PC-9 (cell line): ENCODE measurements around the gene BCL2L13.

Experiments used
- EZH2 ChIP-seq: fragments of 200-600 bp; sonication (generic); IDR thresholded peaks from 2 replicates; pipeline ENCODE4 v1.8.0; 2017; ENCODE audit warnings: antibody characterized with exemption, low read depth
- TF ChIP-seq, protein P1 (sequence below): fragments of 200-600 bp; sonication (generic); conservative IDR thresholded peaks from 2 replicates; pipeline ENCODE4 v1.6.1; 2017; ENCODE audit warnings: mixed run types, antibody characterized with exemption, mild to moderate bottlenecking, moderate library complexity

DNA sequence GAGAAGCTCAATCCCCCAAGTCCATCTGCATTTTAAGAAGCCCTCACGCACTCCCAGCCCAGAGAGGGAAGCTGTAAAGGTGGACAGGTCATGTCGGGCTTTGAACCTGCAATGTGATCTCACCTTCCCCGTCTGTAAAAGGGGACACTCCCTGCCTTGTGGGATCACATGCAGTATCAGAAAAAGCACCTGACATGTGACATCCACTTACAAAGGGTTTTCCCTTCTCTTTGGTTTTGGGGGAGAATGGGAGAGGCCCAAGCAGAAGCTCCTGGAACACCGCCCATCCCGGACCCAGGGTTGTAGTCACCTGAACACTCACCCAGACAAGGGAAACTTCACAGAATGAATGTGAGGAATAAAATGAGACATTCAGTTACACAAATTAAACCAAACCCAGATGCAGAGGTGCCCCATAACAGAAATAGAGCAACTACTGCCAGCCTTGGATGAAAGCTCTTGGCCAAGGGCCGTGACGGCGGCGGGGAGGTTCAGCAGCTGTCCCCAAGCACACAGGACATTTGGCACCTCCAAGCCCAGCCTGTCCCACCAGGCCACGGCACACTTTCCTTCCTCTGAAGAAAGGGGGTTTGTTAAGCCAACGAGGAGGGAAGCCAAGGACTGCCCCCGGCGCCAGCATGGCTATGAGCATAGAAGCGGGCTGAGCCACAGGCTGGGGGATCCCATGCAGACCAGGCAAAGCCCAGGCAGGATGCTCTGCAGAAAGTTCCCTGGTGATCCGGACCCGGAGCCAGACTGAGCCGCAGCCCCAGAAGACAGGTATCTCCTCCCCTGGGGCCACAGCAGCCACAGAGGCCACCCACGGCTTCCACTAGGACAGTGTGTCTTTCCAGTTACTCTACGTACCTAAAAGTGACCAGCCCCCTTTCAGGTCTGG is 131.9 kb downstream of the BCL2L13 start:
- TF ChIP-seq, protein P1, sequence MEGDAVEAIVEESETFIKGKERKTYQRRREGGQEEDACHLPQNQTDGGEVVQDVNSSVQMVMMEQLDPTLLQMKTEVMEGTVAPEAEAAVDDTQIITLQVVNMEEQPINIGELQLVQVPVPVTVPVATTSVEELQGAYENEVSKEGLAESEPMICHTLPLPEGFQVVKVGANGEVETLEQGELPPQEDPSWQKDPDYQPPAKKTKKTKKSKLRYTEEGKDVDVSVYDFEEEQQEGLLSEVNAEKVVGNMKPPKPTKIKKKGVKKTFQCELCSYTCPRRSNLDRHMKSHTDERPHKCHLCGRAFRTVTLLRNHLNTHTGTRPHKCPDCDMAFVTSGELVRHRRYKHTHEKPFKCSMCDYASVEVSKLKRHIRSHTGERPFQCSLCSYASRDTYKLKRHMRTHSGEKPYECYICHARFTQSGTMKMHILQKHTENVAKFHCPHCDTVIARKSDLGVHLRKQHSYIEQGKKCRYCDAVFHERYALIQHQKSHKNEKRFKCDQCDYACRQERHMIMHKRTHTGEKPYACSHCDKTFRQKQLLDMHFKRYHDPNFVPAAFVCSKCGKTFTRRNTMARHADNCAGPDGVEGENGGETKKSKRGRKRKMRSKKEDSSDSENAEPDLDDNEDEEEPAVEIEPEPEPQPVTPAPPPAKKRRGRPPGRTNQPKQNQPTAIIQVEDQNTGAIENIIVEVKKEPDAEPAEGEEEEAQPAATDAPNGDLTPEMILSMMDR: no peak
- no peak for TF ChIP-seq EZH2
